ENCODE results near the gene HMCES.
"Not testable (repeated sequence)": the region's sequence is repeated elsewhere in the genome, so short reads cannot be mapped to it uniquely, and the experiment has no call there.

HMCES gene

DNA sequence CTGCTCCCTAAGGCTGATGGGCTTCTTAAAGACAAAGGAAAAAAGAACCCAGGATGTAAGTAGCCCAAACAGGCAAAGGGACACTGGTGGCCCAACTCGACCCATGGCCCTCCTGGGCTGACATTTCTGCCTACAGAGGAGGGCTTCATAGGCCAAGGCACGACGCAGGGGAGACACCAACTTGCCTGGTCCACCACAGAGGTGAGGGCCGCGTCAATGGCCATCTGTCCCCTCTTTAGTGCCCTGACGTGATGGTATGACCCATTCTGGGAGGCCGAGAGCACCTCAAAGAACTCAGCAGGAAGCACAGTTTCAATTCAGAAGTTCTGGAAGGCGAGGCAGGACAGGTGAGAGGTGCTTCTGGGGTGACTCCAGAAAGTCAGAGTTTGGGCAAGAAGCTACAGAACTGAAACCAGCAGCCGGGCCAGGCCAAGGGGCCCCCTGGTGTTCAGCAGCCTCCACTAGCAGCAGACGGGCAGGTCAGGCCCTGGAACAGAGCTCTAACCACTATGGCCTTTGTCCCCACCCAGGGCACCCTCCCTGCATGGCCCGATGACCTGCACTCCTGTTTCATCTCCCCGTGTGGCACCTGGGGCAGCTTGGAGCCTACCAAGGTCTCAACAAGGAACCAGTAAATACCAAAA lies 45.1 kb downstream of the HMCES start:
- DNase-seq = no peak

DNA sequence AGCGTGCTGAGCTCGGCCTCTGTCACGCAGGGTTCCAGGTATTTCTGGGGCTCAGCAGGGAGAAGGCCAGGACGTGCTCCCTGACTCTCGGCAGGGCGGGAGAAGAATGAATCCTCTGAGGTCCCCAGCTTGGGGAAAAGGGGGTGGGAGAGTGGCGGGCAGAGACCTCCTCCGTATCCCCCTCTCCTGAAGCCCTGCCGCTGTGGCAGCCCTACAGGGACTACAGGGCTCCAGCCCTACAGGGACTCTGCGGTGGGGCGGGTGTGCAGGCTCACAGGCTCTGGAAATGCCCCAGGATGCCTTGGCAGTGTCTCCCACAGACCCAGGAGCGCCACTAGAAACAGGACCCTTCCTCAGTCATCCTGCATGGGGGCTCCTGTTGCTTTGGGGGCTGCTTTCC lies 46.2 kb downstream of the HMCES start:
- DNase-seq = no peak

GRCh38 chr3:129325383-129325782 lies 46.7 kb downstream of the HMCES start:
- no peak for DNase-seq

- DNase-seq = no peak
Measured at GRCh38 chr3:129326138-129326537, 47.5 kb downstream of the HMCES start.

DNA sequence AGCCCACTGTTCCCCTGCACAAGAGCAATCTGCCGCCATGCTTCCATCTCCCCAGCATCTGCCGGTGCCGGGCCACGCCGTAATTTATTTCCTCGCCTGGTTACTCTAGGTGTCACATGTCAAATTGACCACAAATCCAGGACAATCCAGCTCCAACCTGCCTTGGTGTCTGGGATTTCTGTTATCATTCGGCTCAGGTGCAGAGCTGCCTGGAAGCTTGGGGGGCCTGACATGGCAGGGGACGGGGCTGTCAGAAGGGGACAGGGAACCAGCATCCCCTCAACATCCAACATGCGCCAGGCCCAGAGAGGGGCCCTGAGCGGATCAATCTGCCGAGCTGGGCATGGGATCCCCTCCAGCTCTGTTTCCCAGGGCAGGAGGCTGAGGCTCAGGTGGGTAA lies 47.9 kb downstream of the HMCES start:
- no peak for DNase-seq

DNA sequence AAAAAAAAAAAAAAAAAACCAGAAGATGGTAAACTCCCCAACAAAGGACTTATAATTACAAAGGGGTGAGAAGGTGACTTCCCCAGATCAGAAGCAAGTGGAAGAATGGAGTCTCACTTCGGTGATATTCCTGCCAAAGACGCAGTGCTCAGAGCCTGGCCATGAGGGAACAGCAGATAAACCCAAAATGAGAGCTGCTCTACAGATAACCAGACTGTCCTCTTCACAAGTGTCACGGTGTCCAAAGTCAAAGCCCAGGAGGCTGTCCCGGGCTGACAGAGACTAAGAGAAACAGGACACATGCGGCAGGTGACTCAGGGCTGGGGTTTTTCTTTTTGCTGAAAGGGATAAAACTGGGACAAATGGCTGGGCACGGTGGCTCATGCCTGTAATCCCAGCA lies 48.8 kb downstream of the HMCES start:
- DNase-seq = no peak

DNA sequence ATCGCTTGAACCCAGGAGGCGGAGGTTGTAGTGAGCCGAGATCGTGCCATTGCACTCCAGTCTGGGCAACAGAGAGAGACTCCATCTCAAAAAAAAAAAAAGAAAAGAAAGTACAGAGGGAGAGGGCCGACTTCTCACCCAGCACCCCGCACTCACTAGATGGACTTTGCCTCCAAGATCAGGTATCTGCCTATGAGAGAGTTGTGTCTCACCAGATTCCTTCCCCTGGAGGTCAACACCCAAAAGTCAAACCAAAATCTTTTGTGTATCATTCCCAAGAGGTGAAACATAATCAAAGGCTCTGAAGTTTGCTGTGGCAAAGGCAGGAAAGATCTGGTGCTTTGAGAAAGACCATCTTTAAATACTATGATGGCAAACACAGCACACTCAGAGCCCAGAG lies 51.2 kb downstream of the HMCES start:
- DNase-seq = no peak

GRCh38 chr3:129330409-129330808 lies 51.7 kb downstream of the HMCES start:
- DNase-seq = no peak

- no peak for DNase-seq
Measured at GRCh38 chr3:129333891-129334290, 55.2 kb downstream of the HMCES start.

DNA sequence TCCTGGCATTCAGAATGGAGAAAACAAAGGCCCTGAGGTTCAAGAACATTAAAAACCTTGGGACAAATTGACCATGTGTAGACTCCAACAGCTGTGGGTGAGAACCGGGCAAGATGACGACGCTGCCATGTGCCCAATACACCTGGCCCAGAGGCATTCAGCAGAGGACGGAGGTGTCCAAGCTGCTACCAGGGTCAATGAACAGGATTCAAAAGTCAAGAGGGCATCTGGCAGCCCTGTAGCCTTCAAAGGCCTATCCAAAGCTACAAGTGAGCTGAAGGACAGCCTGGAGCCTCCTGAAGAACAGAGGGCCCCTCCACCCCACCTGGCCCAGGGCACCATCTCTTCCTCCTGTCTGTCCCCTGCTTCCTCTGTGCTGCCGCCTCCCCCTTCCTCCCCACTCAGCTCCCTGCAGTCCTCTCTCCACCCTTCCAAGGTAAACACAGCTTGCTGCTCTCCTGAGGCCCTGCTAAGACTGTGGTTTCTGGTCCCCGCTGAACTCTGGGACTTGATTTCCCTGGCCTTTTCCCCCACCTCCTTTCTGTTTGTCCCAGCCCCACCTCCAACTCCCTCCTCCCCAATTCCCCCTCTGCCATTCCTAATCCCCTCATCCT lies 57.5 kb downstream of the HMCES start:
- no peak for DNase-seq

GRCh38 chr3:129337719-129338118 lies 59.0 kb downstream of the HMCES start:
- DNase-seq = not testable (repeated sequence)

GRCh38 chr3:129339186-129339585 lies 60.5 kb downstream of the HMCES start:
- DNase-seq = not testable (repeated sequence)

DNA sequence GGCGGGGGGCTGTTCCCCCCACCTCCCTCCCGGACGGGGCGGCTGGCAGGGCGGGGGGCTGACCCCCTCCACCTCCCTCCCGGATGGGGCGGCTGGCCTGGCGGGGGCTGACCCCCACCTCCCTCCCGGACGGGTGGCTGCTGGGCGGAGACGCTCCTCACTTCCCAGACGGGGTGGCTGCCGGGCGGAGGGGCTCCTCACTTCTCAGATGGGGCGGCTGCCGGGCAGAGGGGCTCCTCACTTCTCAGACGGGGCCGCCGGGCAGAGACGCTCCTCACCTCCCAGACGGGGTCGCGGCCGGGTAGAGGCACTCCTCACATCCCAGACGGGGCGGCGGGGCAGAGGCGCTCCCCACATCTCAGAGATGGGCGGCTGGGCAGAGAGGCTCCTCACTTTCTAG lies 61.2 kb downstream of the HMCES start:
- not testable (repeated sequence) for DNase-seq

GRCh38 chr3:129341331-129342141 lies 62.9 kb downstream of the HMCES start:
- DNase-seq = no peak

- peak in 1 of 4 experiments; percentile 14 for DNase-seq
Measured at GRCh38 chr3:129343643-129344360, 65.1 kb downstream of the HMCES start.

DNA sequence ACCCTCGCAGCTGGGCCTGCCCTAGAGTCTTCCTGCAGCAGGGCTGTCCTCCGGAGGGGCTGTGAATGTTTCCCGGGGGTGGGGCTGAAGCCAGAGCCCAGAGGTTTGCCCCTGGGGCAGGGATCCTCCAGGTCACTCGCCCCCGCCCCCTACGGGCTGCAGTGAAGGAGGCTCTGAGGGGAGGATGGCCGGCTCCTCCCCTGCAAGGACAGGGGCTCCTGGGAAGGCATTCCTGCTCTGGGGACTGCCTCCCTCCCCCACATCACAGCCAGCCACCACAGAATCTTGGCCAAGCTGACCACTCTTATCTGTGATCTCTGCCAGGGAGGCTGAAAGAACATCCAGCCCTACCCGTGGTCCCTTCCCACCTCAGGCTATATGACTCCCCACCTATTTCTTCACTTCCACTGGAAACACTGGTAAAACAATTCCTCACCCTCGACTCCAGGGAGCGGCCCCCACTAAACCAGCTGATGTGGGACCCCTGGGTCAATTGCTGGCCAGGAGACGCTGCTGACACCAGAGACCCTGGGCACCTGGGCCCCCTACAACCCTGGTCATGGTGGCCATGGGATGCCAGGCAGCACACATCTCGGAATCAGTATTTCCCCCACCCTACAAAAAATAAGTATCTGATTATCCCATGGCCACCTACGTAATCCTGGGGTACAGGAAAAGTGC lies 66.0 kb downstream of the HMCES start:
- DNase-seq = no peak

- DNase-seq = no peak
Measured at GRCh38 chr3:129345281-129345680, 66.6 kb downstream of the HMCES start.

- no peak for DNase-seq
Measured at GRCh38 chr3:129345971-129346370, 67.3 kb downstream of the HMCES start.

- no peak for DNase-seq
Measured at GRCh38 chr3:129346695-129347457, 68.2 kb downstream of the HMCES start.

GRCh38 chr3:129347458-129347845 lies 68.8 kb downstream of the HMCES start:
- no peak for DNase-seq

GRCh38 chr3:129348734-129349133 lies 70.1 kb downstream of the HMCES start:
- no peak for DNase-seq

GRCh38 chr3:129349169-129349568 lies 70.5 kb downstream of the HMCES start:
- DNase-seq = not testable (repeated sequence)

Data from activated naive CD4-positive, alpha-beta T cell (primary cell).